ENCODE measurements around the gene FBXW11. TPM values are rescaled to one million over a fixed set of nuclear protein-coding genes. Genes with fewer than 3 reads are reported as not detected.

The FBXW11 gene
- total RNA-seq, 2 experiments from 2014 or later, result 47.2 to 47.4 TPM

DNA sequence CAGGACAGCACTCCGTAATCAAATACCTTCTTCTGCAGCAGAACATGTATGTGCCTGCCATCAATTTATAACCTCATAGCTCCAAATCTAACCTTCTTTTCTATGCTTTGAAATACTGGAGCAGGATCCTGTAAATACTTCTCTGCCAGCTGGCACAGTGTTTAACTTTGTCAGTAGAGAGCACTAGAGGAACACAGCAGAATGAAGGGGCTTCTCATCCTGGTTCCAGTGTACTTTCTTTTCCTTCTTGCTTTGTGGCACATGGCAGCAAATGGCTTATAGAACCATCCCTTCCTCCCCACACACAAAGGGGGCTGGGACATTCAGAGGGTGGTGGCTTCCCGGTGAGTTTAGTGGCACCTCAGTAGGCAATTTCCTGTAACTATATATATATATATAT is 3.8 kb upstream of the FBXW11 start:
- H3K9me3 Mint-ChIP-seq, result no peaks in the 10 kb centered on the region
- H3K4me1 Mint-ChIP-seq (ENCODE audit: low read depth), result peaks cover 21% of the 10 kb centered on the region
- ChIA-PET CTCF (interaction anchor here (0.9 to 7.8 kb wide), 6 partner anchors 29 to 176 kb away, joined by 3 to 78 read pairs (median 5); no protein-coding TSS in a partner anchor), POLR2A (no interaction called here)
- intact Hi-C loops (cut with micrococcal nuclease), result no loop called here
- no peak overlapping the region for H3K4me3 Mint-ChIP-seq
- no peaks in the 10 kb centered on the region for H3K27me3 Mint-ChIP-seq
- DNase-seq, result no peak
- H3K36me3 Mint-ChIP-seq, result peaks cover 6% of the 10 kb centered on the region
- no peak overlapping the region for H3K27ac Mint-ChIP-seq

GRCh38 chr5:172009536-172010270 is 3.3 kb upstream of the FBXW11 start:
- Mint-ChIP-seq H3K9me3 (no peaks in the 10 kb centered on the region), H3K27ac (no peak overlapping the region), H3K4me1 (ENCODE audit: low read depth) (peaks cover 27% of the 10 kb centered on the region), H3K36me3 (peaks cover 8% of the 10 kb centered on the region), H3K27me3 (no peaks in the 10 kb centered on the region), H3K4me3 (no peak overlapping the region)
- CTCF ChIA-PET, result interaction anchor here (0.9 to 7.8 kb wide), 8 partner anchors 10 to 177 kb away, joined by 3 to 78 read pairs (median 4); no protein-coding TSS in a partner anchor
- DNase-seq, result no peak
- POLR2A ChIA-PET, result no interaction called here
- intact Hi-C loops (cut with micrococcal nuclease), result loop anchor here (5.0 to 10.0 kb wide), 2 partner anchors 273 to 765 kb away; partner anchors contain the start of genes DUSP1 and UBTD2

DNA sequence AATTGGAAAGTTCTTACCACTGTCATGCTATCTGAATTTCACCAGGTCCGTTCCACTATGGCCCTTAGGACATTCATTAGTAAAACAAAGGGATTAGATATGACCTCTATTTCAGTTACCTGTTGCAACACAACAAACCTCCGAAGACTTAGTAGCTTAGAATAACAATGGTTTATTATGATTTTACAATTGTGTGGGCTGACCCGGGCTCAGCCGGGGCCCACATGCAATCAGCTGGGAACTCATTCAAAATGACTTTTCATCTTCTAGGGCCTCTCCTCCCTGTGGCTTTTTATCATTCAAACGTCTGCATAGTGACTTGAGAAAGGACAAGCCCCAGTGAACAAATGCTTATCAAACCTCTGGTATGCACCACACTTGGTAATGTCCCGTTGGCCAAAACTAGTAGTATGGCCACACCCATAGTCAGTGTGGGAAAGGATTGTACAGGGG is 2.3 kb upstream of the FBXW11 start:
- H3K36me3 Mint-ChIP-seq, result peaks cover 8% of the 10 kb centered on the region
- no peak overlapping the region for H3K27ac Mint-ChIP-seq
- no peaks in the 10 kb centered on the region for H3K27me3 Mint-ChIP-seq
- H3K4me3 Mint-ChIP-seq, result no peak overlapping the region
- DNase-seq, result no peak
- CTCF ChIA-PET, result interaction anchor here (1.1 to 7.8 kb wide), 5 partner anchors 30 to 180 kb away, joined by 3 to 78 read pairs (median 8); partner anchors contain the start of gene STK10
- intact Hi-C loops (cut with micrococcal nuclease), result loop anchor here (5.0 to 10.0 kb wide), 2 partner anchors 274 to 766 kb away; partner anchors contain the start of genes DUSP1 and UBTD2
- H3K9me3 Mint-ChIP-seq, result no peaks in the 10 kb centered on the region
- H3K4me1 Mint-ChIP-seq (ENCODE audit: low read depth), result peaks cover 32% of the 10 kb centered on the region
- POLR2A ChIA-PET, result interaction anchor here (1.3 kb wide), 1 partner anchor 103 kb away, joined by 3 read pairs; no protein-coding TSS in a partner anchor

- peak overlapping the region; percentile 66 for H3K27ac Mint-ChIP-seq
- H3K36me3 Mint-ChIP-seq, result peaks cover 8% of the 10 kb centered on the region
- DNase-seq, result no peak
- intact Hi-C loops (cut with micrococcal nuclease), result loop anchor here (5.0 to 10.0 kb wide), 2 partner anchors 274 to 767 kb away; partner anchors contain the start of genes DUSP1 and UBTD2
- CTCF ChIA-PET, result interaction anchor here (0.9 to 7.8 kb wide), 8 partner anchors 12 to 284 kb away, joined by 3 to 78 read pairs (median 7); partner anchors contain the start of gene STK10
- H3K4me1 Mint-ChIP-seq (ENCODE audit: low read depth), result peaks cover 38% of the 10 kb centered on the region
- no peaks in the 10 kb centered on the region for H3K27me3 Mint-ChIP-seq
- POLR2A ChIA-PET, result interaction anchor here (0.5 to 3.9 kb wide), 10 partner anchors 10 to 619 kb away, joined by 3 to 25 read pairs (median 6); no protein-coding TSS in a partner anchor
- no peaks in the 10 kb centered on the region for H3K9me3 Mint-ChIP-seq
- H3K4me3 Mint-ChIP-seq, result peak overlapping the region; percentile 93
Measured at GRCh38 chr5:172008111-172008455, 1.6 kb upstream of the FBXW11 start.

GRCh38 chr5:172007175-172008110 is 1.0 kb upstream of the FBXW11 start:
- no peak for DNase-seq
- no peaks in the 10 kb centered on the region for H3K9me3 Mint-ChIP-seq

GRCh38 chr5:172005708-172006320 is 624 bp downstream of the FBXW11 start:
- H3K4me3 Mint-ChIP-seq, result peak overlapping the region; percentile 93
- CTCF ChIA-PET, result interaction anchor here (0.8 to 7.8 kb wide), 8 partner anchors 14 to 587 kb away, joined by 3 to 78 read pairs (median 6); partner anchors contain the start of gene FGF18
- intact Hi-C loops (cut with micrococcal nuclease), result loop anchor here (1.0 to 10.0 kb wide), 10 partner anchors 17 to 1051 kb away; partner anchors contain the start of genes CREBRF, DUSP1, NPM1 and STK10

More at GRCh38 chr5:172007175-172008110, 1.0 kb upstream of the FBXW11 start:
- peaks cover 8% of the 10 kb centered on the region for H3K36me3 Mint-ChIP-seq
- no peaks in the 10 kb centered on the region for H3K27me3 Mint-ChIP-seq
- CTCF ChIA-PET, result interaction anchor here (0.6 to 7.8 kb wide), 16 partner anchors 12 to 589 kb away, joined by 3 to 78 read pairs (median 7); partner anchors contain the start of genes FGF18 and STK10
- POLR2A ChIA-PET, result interaction anchor here (0.5 to 3.9 kb wide), 21 partner anchors 10 to 619 kb away, joined by 3 to 25 read pairs (median 6); partner anchors contain the start of genes NPM1, STK10 and UBTD2
- H3K4me3 Mint-ChIP-seq, result peak overlapping the region; percentile 93
- peak overlapping the region; percentile 92 for H3K27ac Mint-ChIP-seq
- intact Hi-C loops (cut with micrococcal nuclease), result loop anchor here (2.0 to 10.0 kb wide), 4 partner anchors 59 to 1049 kb away; partner anchors contain the start of genes CREBRF, DUSP1 and UBTD2
- peaks cover 44% of the 10 kb centered on the region for H3K4me1 Mint-ChIP-seq (ENCODE audit: low read depth)

DNA sequence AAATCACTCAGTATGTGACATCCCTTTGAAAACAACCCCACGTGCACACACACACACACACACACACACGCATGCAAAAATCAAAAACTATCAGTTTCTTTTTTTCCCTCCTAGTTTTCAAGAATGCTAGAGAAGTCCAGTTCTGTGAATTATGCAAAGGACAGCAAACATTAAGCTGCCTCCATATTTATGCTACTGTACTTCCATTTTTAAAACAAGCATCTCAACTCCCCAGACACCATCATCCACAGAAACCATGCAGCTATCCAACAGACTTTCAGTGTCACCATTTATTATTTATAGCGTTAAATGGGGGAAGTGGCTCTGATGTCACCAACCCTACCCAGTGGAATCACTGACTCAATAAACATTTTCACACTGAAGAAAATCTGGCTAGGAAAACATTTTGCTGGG is 1.6 kb downstream of the FBXW11 start:
- H3K27me3 Mint-ChIP-seq, result no peaks in the 10 kb centered on the region
- peak; percentile 48 for DNase-seq
- intact Hi-C loops (cut with micrococcal nuclease), result loop anchor here (5.0 to 10.0 kb wide), 2 partner anchors 277 to 770 kb away; partner anchors contain the start of genes DUSP1 and UBTD2
- H3K27ac Mint-ChIP-seq, result peak overlapping the region; percentile 91
- peaks cover 8% of the 10 kb centered on the region for H3K36me3 Mint-ChIP-seq
- peak overlapping the region; percentile 93 for H3K4me3 Mint-ChIP-seq
- peaks cover 69% of the 10 kb centered on the region for H3K4me1 Mint-ChIP-seq (ENCODE audit: low read depth)
- CTCF ChIA-PET, result interaction anchor here (0.6 to 7.8 kb wide), 9 partner anchors 13 to 616 kb away, joined by 3 to 78 read pairs (median 6); partner anchors contain the start of genes FGF18 and STK10
- POLR2A ChIA-PET, result interaction anchor here (0.7 to 3.9 kb wide), 8 partner anchors 15 to 401 kb away, joined by 3 to 25 read pairs (median 6); no protein-coding TSS in a partner anchor
- H3K9me3 Mint-ChIP-seq, result no peaks in the 10 kb centered on the region

More at GRCh38 chr5:172005708-172006320, 624 bp downstream of the FBXW11 start:
- Mint-ChIP-seq H3K36me3 (peaks cover 8% of the 10 kb centered on the region), H3K9me3 (no peaks in the 10 kb centered on the region), H3K4me1 (ENCODE audit: low read depth) (peaks cover 61% of the 10 kb centered on the region), H3K27ac (peak overlapping the region; percentile 91), H3K27me3 (no peaks in the 10 kb centered on the region)
- POLR2A ChIA-PET, result interaction anchor here (1.0 to 3.9 kb wide), 17 partner anchors 14 to 617 kb away, joined by 3 to 25 read pairs (median 7); partner anchors contain the start of genes NPM1, STK10 and UBTD2
- DNase-seq, result peak; percentile 34

- peak overlapping the region; percentile 35 for H3K27ac Mint-ChIP-seq
- H3K36me3 Mint-ChIP-seq, result peaks cover 8% of the 10 kb centered on the region
- CTCF ChIA-PET, result interaction anchor here (0.9 to 7.8 kb wide), 4 partner anchors 10 to 185 kb away, joined by 3 to 78 read pairs (median 6); partner anchors contain the start of gene STK10
- no peak overlapping the region for H3K4me3 Mint-ChIP-seq
- H3K4me1 Mint-ChIP-seq (ENCODE audit: low read depth), result peaks cover 75% of the 10 kb centered on the region
- intact Hi-C loops (cut with micrococcal nuclease), result loop anchor here (1.0 to 10.0 kb wide), 2 partner anchors 45 to 771 kb away; partner anchors contain the start of gene DUSP1
- DNase-seq, result no peak
- H3K9me3 Mint-ChIP-seq, result no peaks in the 10 kb centered on the region
- no peaks in the 10 kb centered on the region for H3K27me3 Mint-ChIP-seq
- POLR2A ChIA-PET, result interaction anchor here (1.7 kb wide), 1 partner anchor 45 kb away, joined by 7 read pairs; no protein-coding TSS in a partner anchor
Measured at GRCh38 chr5:172003746-172004145, 2.7 kb downstream of the FBXW11 start.

- Mint-ChIP-seq H3K4me1 (ENCODE audit: low read depth) (peaks cover 70% of the 10 kb centered on the region), H3K9me3 (no peaks in the 10 kb centered on the region), H3K4me3 (no peak overlapping the region), H3K36me3 (peaks cover 8% of the 10 kb centered on the region), H3K27me3 (no peaks in the 10 kb centered on the region), H3K27ac (peak overlapping the region; percentile 68)
- ChIA-PET CTCF (interaction anchor here (0.9 to 7.8 kb wide), 3 partner anchors 9 to 186 kb away, joined by 4 to 78 read pairs (median 7); partner anchors contain the start of gene STK10), POLR2A (no interaction called here)
- intact Hi-C loops (cut with micrococcal nuclease), result loop anchor here (1.0 to 10.0 kb wide), 2 partner anchors 45 to 772 kb away; partner anchors contain the start of gene DUSP1
- peak; percentile 19 for DNase-seq
Measured at GRCh38 chr5:172002840-172003512, 3.5 kb downstream of the FBXW11 start.

GRCh38 chr5:172002310-172002709 is 4.1 kb downstream of the FBXW11 start:
- no peak for DNase-seq
- no peaks in the 10 kb centered on the region for H3K27me3 Mint-ChIP-seq
- no peaks in the 10 kb centered on the region for H3K9me3 Mint-ChIP-seq
- intact Hi-C loops (cut with micrococcal nuclease), result loop anchor here (10.0 kb wide), 1 partner anchor 772 kb away; the partner anchor contains the start of gene DUSP1
- H3K27ac Mint-ChIP-seq, result no peak overlapping the region
- ChIA-PET CTCF (no interaction called here), POLR2A (no interaction called here)
- H3K4me1 Mint-ChIP-seq (ENCODE audit: low read depth), result peaks cover 70% of the 10 kb centered on the region
- no peak overlapping the region for H3K4me3 Mint-ChIP-seq
- peaks cover 10% of the 10 kb centered on the region for H3K36me3 Mint-ChIP-seq
